Activated CD4-positive, alpha-beta T cell treated with anti-CD3 and anti-CD28 coated beads, Interleukin-2, amount 50 U/mL, for 24 hours (primary cell): Measurements from ENCODE around the gene GPSM3.

Experiments
- DNase-seq, 2 donors: peaks; one replicate each; pipeline ENCODE4 v3.0.0-alpha.2; 2020; ENCODE audit warnings: low read depth in 1 of 2, low spot score in 1 of 2

The GPSM3 gene

DNA sequence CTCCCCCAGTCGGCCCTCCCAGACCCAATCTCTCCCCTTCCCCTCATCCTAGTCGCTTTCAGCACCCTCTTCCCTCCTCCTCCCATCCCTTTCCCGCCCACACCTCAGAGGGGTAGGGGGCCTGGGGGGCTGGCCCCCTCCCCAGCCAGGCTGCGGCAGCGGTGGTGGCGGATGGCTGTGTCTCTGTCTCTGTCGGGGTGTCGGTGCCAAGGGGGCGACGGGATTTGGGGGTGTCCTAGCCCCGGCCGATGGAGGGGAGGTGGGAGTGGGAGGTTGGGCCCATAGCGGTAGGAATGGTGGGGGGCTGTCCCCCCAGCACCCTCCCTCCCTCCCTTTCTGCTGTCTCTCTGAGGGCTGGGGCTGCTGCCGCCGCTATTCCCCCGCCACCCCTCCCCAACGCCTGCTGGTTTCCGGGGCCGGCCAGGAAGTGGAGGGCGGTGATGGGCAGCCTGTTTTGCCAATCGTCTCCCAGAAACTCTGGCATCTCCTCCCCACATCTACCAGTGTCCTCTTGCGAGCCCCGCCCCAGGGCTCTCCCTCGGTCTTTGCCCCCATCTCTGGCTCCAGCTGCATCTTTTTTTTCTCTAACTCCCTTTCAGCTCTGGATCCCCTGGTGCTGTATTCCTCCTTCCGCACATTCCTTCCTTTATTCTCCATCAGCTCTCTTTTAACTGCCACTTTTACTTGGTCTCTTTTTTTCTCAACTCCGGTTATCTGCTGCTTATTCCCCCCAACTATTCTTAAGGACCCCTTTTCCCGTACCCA, 16.6 kb downstream of the GPSM3 start, which contains the start of gene AGPAT1:
TSS of gene AGPAT1 (minus strand) at position 374 of the 765 bp plus-strand sequence. CDS start 4,588 bp downstream, outside the sequence.
- peak; percentile 94 for DNase-seq

DNA sequence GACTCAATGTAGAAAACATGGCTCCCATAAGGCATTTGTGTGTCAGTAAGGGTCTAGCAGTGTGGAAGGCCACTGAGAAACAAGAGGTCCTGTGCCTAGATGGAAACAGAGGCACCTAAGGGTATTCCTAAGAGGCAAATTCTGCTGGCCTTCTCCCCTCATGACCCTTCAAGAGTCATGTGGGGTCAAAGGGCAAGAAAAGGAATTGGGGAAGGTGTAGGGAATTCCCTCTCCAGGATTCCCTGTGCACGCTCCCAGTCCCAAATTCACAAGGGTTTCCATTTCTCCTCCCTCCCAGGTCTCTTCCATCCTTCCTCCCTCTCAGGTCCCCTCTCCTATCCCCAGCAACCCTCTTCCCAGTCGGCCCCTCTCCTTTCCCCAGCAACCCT, 17.1 kb downstream of the GPSM3 start:
- no peak for DNase-seq

DNA sequence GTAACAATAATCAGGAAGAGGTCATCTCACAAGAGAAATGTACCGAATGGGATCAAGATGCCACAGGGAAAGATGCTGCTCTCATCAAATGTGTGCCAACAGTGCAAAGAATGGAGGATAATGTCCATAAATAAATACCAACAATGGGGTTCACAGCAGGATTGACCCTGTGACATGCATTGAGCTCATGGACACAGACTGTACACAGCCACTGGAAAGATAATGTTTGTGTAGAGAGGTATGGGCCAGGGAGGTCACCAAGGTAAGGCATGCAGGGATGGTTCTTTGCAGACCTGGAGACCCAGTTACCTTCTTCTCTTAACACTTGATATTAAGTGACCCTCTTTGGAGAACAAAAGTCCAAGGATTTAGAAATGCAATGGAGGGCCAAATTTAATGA, 18.0 kb downstream of the GPSM3 start:
- no peak for DNase-seq

DNA sequence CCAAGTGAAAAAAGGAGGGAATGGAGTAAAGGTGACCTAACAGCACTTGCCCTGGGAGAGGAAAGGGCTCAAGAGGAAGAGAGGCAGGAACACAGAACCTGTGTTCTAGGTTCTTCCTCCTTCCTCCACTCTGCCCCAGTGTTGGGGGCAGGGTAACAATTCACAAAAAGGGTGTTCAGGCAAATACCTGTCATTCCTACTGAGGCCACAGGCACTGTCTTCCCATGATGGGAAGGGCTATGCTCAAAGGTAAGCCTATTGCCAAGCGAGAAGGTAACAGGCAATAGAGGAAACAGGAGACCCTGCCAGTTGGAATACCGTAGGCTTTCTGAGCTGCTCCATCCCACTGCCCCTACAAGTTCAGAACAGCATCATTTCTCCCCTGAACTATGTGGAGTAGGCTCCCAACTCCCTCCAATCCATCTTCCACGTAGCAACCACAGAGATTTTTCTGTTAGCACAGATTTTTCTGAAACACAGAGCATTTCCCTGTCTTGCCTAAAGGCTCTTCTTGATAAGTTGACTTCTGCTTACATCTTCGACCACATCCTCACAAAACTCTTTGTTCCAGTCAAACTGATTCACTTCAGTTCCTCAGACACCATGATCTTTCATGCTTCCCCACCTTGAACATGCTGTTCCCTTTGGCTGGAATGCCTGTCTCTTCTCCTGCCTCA, 19.3 kb downstream of the GPSM3 start:
- no peak for DNase-seq

DNA sequence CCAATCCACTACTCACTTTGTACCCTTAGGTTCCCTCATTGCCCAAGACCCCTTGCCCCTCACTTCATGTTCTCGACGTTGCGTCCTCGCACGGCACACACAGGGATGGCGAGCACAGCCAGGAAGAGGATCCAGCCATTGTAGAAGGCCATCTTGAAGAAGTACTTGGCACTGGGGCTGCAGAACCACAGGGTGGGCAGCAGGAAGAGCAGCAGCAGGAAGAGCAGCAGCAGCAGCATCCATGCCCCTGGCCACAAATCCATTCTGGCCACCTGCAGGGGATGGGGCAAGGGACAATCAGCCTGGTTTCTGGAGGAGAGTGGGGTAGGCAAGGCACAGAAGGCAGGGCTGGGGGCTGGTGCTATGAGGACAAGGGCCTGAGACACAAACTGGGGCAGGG, 21.2 kb downstream of the GPSM3 start:
- no peak for DNase-seq

DNA sequence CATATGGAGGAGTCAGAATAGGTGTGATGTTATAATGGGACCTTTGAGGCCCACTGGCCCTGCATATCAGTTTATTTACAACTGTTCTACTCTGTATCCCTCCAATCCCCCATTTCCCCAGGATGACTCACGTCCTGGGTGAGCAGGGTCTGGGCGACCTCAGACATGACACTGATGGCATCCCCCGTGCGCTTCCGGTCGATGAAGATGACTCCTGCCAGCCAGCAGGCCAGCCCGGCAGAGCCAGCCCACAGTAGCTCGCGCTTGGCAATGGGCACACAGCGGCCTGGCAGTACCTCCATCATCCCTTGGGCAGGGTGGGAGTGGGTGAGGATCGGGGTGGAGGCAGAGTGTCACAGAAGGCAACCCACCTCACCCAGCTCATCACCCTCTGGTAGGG, 22.1 kb downstream of the GPSM3 start:
- no peak for DNase-seq

DNA sequence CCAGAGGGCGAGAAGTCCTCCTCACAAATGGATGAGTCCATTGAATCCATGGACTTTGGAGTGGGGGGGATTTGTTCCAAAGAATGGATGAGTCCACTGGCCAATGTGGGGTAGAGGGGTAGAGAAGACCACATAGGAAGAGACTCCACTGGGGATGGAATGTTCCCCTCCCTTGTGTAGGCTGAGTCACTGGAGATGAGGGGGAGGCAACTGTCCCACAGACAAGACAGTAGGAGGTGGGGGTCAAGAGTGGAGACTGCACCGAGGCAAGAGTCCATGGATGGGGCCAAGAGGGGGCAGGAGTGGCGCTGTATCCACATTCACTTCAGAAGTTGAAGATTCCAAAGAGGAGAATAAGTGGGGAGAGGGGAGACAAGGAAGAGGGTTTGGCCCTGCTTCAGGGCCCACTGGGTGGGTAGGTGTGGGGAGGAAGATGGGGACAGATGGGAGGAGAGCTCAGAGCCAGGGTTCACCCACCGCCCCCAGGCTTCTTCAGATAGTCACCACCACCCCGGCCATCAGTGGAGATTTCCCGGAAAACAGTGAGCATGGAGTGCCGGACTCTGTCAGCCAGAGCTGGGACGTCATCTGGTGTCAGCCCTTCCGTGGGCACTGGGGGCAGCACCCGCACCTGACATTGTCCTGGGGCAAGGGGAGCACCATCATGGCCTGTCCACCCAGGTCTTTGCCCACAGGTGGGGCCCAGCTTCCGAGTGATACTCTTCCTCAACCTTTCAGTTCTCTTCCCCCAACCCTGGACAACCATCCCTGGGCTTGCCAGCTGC, 23.4 kb downstream of the GPSM3 start:
- no peak for DNase-seq

DNA sequence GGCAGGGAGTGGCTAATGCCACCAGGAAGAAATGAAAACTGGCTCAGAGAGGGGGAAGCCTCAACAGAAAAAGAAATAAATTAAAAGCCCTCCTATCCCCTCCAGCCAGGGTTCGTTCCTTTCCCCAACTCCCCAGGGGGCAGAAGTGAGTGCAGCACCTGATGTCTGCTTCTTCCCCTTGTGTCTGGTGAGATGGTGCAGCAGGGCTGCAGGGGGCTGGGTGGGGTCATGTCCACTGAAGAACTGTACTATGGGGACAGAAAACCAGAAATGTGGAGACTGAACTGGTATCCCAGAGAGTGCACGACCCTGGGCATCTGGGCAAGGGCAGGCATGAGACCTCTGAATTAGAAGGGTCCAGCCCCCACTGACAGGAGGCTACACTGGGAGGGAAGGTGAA, 24.1 kb downstream of the GPSM3 start:
- no peak for DNase-seq

DNA sequence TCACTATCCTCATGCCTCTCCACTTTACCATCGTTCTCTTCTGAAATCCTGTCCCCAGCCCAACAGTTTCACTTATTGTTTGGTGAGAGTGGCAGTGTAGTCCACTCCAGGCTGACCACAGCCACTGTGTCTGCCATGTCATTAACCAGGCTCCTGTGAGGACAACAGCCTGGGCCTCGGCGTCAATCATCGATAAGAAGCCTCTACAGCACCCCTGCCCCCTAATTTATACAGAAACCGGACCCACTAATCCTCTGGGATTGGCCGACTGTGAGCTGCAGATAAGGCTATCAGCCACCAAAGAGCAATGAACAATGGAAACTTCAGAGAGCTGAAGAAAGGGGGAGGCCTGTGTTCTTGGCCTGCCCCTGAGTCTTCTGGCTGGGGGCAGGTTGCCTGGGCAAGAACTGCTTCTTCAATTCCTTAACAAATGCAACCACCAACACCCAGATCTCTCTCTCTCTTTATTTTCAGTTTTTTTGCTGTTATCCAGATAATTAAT, 24.6 kb downstream of the GPSM3 start:
- no peak for DNase-seq

DNA sequence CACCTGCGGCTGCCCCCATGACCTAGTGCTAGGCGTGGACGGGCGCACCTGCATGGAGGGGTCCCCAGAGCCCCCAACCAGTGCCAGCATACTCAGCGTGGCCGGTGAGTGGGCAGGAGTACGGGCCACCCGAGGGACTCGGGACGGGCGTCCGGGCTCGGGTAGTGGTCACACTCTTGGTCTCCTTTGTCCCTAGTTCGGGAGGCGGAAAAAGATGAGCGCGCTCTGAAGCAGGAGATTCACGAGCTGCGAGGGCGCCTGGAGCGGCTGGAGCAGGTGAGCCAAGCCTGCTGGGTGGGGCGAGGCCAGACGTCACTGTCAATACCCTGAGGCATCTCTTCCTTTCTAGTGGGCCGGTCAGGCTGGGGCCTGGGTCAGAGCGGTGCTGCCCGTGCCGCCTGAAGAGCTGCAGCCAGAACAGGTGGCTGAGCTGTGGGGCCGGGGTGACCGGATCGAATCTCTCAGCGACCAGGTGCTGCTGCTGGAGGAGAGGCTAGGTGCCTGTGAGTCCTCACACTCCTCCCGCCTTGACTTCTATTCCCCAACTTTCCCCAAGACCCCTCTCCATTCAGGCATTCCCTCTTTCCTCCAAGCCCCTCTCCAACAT, 25.2 kb downstream of the GPSM3 start:
- DNase-seq: no peak

DNA sequence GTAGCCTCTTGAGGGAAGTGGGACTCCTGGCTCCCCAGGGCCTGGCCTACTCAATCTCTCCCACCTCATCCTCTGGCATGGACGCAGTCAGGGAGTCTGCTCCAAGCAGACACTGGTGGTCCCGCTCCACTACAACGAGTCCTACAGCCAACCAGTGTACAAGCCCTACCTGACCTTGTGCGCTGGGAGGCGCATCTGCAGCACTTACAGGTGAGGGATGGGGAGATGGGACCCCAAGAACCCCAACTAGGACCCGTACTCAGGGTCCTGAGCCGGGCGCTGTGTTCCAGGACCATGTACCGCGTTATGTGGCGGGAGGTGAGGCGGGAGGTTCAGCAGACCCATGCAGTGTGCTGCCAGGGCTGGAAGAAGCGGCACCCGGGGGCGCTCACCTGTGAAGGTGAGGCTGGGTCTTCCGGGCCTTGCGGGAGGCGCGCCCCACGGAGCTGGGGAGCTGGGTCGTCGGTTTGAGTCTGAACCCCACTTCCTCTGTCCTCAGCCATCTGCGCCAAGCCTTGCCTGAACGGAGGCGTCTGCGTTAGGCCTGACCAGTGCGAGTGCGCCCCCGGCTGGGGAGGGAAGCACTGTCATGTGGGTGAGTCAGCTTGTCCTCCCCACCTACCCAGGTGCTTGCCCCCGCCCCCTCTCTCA, 25.9 kb downstream of the GPSM3 start:
- DNase-seq: no peak

DNA sequence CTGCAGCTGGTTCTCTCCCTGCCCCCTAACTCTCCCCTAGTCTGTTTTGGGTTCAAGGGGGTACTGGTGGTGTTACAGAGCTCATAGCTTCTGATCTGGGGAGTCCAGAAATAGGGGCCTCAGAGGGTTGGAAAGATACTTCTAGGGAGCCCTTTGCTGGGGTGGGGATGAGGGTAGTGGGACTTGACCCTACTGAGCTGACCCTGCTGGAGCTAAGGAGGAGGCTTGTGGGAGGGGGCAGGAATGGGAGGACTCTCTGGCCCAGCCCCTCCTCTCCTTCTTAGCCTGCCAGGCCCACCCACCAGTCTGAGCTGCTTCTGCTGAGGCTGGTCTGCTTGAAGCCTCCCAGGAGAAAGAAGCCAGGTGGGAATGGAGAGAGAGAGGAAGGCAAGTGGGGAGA, 28.1 kb downstream of the GPSM3 start, which contains the start of gene EGFL8:
TSS of gene EGFL8 (plus strand) at position 301 of the 400 bp plus-strand sequence. CDS start 1,571 bp downstream, outside the sequence.
- DNase-seq: no peak

DNA sequence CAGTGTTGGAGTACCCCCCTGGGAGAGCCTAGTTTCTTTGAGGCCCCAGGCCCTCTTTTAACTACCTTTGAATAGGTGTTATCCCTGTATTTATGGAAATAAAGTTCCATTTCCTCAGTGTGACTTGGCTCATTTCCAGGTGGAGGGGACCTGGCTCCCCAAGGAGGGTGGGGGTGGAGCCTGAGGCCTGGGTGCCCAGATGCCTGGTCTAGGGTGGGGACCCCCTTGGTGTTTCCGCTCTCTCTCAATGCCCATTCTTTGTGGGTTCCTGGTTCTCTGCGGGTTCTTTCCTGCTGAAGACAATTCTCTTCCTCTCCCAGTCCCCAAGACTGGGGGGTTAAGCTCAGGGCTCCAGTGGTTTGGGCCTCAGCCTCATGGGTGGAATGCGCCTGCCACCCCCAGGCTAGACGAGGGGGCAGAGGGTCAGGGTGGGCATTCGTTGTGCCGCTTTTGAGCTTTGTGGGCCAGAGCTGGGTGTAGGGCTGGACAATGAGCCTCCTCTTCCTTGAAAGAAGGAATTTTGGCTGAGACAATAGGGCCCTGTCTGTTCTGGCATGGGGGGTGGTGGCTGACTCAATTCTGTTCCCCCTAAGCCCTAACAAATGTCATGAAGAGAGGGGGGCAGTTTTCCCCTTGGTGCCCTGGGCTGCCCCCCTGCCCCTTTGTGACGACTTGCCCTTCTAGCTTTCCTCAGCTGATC, 28.7 kb downstream of the GPSM3 start:
- DNase-seq: no peak

DNA sequence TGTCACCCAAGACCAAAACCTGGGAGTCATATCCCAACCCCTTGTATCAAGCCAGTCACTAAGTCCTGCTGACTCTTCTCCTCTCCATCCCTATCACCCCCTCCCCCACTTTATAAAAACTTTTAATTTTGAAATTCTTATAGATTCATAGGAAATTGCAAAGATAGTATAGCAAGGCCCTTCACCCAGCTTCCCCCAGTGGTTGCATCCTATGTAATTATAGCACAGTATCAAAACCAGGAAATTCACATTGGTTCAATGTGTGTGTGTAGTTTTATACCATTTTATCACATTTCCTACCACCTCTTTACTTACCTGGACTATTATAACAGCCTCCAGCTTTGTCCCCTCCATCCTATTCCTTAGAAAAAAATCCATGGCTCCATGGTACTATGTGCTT, 34.4 kb downstream of the GPSM3 start:
- DNase-seq: no peak

DNA sequence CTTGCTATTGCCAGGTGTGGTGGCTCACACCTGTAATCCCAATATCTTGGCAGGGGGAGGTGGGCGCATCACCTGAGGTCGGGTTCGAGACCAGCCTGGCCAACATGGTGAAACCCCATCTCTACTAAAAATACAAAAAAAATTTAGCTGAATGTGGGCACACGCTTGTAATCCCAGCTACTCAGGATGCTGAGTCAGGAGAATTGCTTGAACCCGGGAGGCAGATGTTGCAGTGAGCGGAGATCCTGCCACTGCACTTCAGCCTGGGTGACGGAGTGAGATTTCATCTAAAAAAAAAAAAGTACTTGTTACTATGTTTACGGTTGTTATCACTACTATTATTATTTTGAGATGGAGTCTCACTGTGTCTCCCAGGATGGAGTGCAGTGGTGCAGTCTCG, 35.6 kb downstream of the GPSM3 start:
- DNase-seq: no peak

DNA sequence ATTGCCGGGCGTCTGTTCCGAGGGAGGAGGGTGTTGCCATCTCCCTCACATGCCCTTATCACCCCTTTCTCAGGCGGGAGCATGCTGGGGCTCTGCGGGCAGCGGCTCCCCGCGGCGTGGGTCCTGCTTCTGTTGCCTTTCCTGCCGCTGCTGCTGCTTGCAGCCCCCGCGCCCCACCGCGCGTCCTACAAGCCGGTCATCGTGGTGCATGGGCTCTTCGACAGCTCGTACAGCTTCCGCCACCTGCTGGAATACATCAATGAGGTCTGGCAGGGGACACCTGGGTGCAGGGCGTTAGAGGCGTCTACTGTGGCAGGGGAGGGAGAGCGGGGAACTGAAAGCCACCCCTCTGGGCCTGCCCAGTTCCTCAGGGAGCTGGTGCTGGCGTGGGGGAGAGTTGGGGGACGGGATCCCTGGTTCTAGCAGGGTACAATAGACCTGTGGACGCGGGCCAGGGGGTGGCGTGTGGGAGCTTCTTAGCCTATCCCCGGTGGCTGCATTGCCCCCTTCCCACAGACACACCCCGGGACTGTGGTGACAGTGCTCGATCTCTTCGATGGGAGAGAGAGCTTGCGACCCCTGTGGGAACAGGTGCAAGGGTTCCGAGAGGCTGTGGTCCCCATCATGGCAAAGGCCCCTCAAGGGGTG, 37.8 kb downstream of the GPSM3 start:
- peak; percentile 37 to 41 for DNase-seq

DNA sequence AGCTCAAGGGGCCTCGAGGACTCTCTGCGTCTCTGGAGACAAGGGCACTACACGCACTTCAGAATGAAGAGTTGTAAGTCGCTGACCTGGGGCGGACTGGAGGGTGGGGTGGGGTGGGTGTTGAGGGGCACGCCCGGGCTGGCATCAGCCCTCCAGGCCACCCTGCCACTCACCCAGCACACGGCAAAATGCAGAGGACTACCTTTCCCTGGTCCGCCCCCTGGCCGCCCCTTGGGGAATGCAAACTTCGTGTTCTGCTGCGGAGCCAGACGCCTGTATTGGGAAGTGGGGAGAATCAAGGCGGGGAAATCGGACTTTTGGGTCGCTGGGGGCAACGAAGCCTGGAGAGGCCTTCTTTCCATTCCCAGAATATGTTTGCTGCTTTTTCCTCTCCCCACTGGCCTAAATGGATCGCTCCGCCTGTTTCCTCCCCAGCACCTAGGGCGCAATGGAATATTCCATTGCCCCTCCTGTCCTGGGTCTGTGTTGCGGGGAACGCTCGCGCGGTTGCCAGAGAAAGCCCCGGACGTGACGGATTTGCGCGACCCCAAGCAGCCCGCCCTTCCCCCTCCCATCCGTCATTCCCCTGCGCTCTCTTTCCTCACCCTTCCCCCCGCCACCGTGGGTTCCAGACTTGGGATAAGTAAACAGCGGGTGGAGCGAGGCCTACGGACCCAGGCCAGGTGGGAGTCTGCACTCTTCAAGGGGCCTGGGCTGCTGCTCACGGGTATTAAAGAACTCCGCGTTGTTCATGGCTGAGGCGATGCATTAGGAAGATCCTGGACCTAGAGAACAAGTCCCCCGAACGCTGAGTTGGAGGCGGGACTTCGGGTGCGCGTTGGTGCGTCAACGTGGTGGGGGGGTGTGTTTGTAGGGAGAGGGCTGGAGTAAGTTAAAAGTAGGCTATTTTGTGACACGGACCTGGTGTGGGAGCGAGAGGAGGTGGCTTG, 38.6 kb downstream of the GPSM3 start, which contains the start of gene PPT2:
TSS of gene PPT2 (plus strand) at position 578 of the 950 bp plus-strand sequence. CDS start 454 bp downstream, outside the sequence.
- peak; percentile 41 to 74 for DNase-seq
